HUES64 (cell line): ENCODE data around the gene NOA1.
"Not testable (repeated sequence)": the region's sequence is repeated elsewhere in the genome, so short reads cannot be mapped to it uniquely, and the experiment has no call there.

Experiments
- H3K27ac ChIP-seq: 2 replicates; pipeline ENCODE4 v1.7.0; 2013; ENCODE audit warnings: low read depth, low read length, inconsistent platforms
- H3K27me3 ChIP-seq: 2 replicates; pipeline ENCODE4 v1.6.1; 2013; ENCODE audit warnings: mild to moderate bottlenecking, low read length; ENCODE audit not compliant: insufficient read depth
- H3K36me3 ChIP-seq: 2 replicates; pipeline ENCODE4 v1.6.1; 2013; ENCODE audit warnings: mild to moderate bottlenecking, low read length; ENCODE audit not compliant: insufficient read depth
- H3K4me1 ChIP-seq: 2 replicates; pipeline ENCODE4 v1.6.1; 2013; ENCODE audit warnings: mild to moderate bottlenecking, low read length, moderate library complexity; ENCODE audit not compliant: insufficient read depth
- H3K4me3 ChIP-seq: 2 replicates; pipeline ENCODE4 v1.5.1; 2013; ENCODE audit warnings: mild to moderate bottlenecking, low read length, moderate library complexity
- H3K9ac ChIP-seq: 2 replicates; pipeline ENCODE4 v1.6.1; 2013; ENCODE audit warnings: mild to moderate bottlenecking, low read depth, low read length
- H3K9me3 ChIP-seq: 2 replicates; pipeline ENCODE4 v1.6.1; 2013; ENCODE audit warnings: low read depth, low read length; ENCODE audit not compliant: insufficient read depth
- WGBS: fragments of 150-250, 120-280 bp; methylation state at CpG from one replicate; pipeline ENCODE4 v1.1.7; 2013; ENCODE audit warnings: missing lambda C conversion rate; 5-methylcytosine and 5-hydroxymethylcytosine counted together

Gene NOA1

GRCh38 chr4:56953680-56954520 is 23.5 kb downstream of the NOA1 start:
- 93% methylated on average over 9 of the region's 9 CpGs for WGBS

GRCh38 chr4:56941403-56941802 is 36.0 kb downstream of the NOA1 start:
- Histone ChIP-seq H3K9ac (no peak overlapping the region), H3K4me3 (no peak overlapping the region), H3K4me1 (no peaks in the 10 kb centered on the region), H3K27me3 (no peaks in the 10 kb centered on the region), H3K9me3 (no peaks in the 10 kb centered on the region), H3K27ac (no peak overlapping the region), H3K36me3 (peaks cover 6% of the 10 kb centered on the region)
- WGBS: 100% methylated on average over 2 of the region's 3 CpGs

More at GRCh38 chr4:56953680-56954520, 23.5 kb downstream of the NOA1 start:
- Histone ChIP-seq H3K4me1 (no peaks in the 10 kb centered on the region), H3K9me3 (no peaks in the 10 kb centered on the region), H3K27me3 (peaks cover 12% of the 10 kb centered on the region), H3K9ac (no peak overlapping the region), H3K36me3 (no peaks in the 10 kb centered on the region), H3K27ac (no peak overlapping the region), H3K4me3 (no peak overlapping the region)

GRCh38 chr4:56940971-56941370 is 36.4 kb downstream of the NOA1 start:
- no peak overlapping the region for H3K4me3 ChIP-seq
- no peaks in the 10 kb centered on the region for H3K4me1 ChIP-seq
- H3K9me3 ChIP-seq: no peaks in the 10 kb centered on the region
- H3K27ac ChIP-seq: no peak overlapping the region
- peaks cover 6% of the 10 kb centered on the region for H3K36me3 ChIP-seq
- H3K27me3 ChIP-seq: no peaks in the 10 kb centered on the region
- no peak overlapping the region for H3K9ac ChIP-seq

GRCh38 chr4:56940403-56940802 is 37.0 kb downstream of the NOA1 start:
- H3K9ac ChIP-seq: no peak overlapping the region
- no peak overlapping the region for H3K27ac ChIP-seq
- H3K4me3 ChIP-seq: no peak overlapping the region
- H3K9me3 ChIP-seq: no peaks in the 10 kb centered on the region
- 98% methylated on average over 11 of the region's 12 CpGs for WGBS
- H3K4me1 ChIP-seq: no peaks in the 10 kb centered on the region
- no peaks in the 10 kb centered on the region for H3K27me3 ChIP-seq
- H3K36me3 ChIP-seq: peaks cover 6% of the 10 kb centered on the region

- not testable (repeated sequence) for H3K27me3 ChIP-seq, H3K4me3 ChIP-seq, H3K36me3 ChIP-seq, H3K4me1 ChIP-seq, H3K9ac ChIP-seq, H3K27ac ChIP-seq, H3K9me3 ChIP-seq
- WGBS: 97% methylated on average over 14 of the region's 14 CpGs
Measured at GRCh38 chr4:56939826-56940225, 37.6 kb downstream of the NOA1 start.

GRCh38 chr4:56937262-56937661 is 40.1 kb downstream of the NOA1 start:
- no peak overlapping the region for H3K27ac ChIP-seq
- H3K9ac ChIP-seq: no peak overlapping the region
- no peaks in the 10 kb centered on the region for H3K9me3 ChIP-seq
- no peaks in the 10 kb centered on the region for H3K4me1 ChIP-seq
- H3K27me3 ChIP-seq: no peaks in the 10 kb centered on the region
- H3K36me3 ChIP-seq: peaks cover 23% of the 10 kb centered on the region
- WGBS: 97% methylated on average over 6 of the region's 6 CpGs
- H3K4me3 ChIP-seq: no peak overlapping the region

- no peaks in the 10 kb centered on the region for H3K27me3 ChIP-seq
- H3K9ac ChIP-seq: no peak overlapping the region
- 86% methylated on average over 4 of the region's 4 CpGs for WGBS
- H3K36me3 ChIP-seq: peaks cover 57% of the 10 kb centered on the region
- H3K4me3 ChIP-seq: no peak overlapping the region
- H3K9me3 ChIP-seq: no peaks in the 10 kb centered on the region
- H3K4me1 ChIP-seq: no peaks in the 10 kb centered on the region
- H3K27ac ChIP-seq: no peak overlapping the region
Measured at GRCh38 chr4:56931924-56932323, 45.5 kb downstream of the NOA1 start.

GRCh38 chr4:56930638-56931037 is 46.8 kb downstream of the NOA1 start:
- H3K27me3 ChIP-seq: no peaks in the 10 kb centered on the region
- H3K4me3 ChIP-seq: no peak overlapping the region
- no peaks in the 10 kb centered on the region for H3K4me1 ChIP-seq
- no peaks in the 10 kb centered on the region for H3K9me3 ChIP-seq
- 93% methylated on average over 7 of the region's 7 CpGs for WGBS
- no peak overlapping the region for H3K27ac ChIP-seq
- H3K9ac ChIP-seq: no peak overlapping the region
- peaks cover 66% of the 10 kb centered on the region for H3K36me3 ChIP-seq

GRCh38 chr4:56927196-56927595 is 50.2 kb downstream of the NOA1 start:
- no peak overlapping the region for H3K4me3 ChIP-seq

GRCh38 chr4:56914977-56915376 is 62.4 kb downstream of the NOA1 start:
- not testable (repeated sequence) for H3K9me3 ChIP-seq, H3K4me3 ChIP-seq, H3K27me3 ChIP-seq, H3K9ac ChIP-seq, H3K27ac ChIP-seq
- Histone ChIP-seq H3K36me3 (peaks cover 68% of the 10 kb centered on the region), H3K4me1 (peaks cover 20% of the 10 kb centered on the region)
- 95% methylated on average over 12 of the region's 12 CpGs for WGBS

More at GRCh38 chr4:56927196-56927595, 50.2 kb downstream of the NOA1 start:
- Histone ChIP-seq H3K4me1 (no peaks in the 10 kb centered on the region), H3K36me3 (peaks cover 75% of the 10 kb centered on the region), H3K9me3 (no peaks in the 10 kb centered on the region), H3K27me3 (no peaks in the 10 kb centered on the region), H3K9ac (no peak overlapping the region), H3K27ac (no peak overlapping the region)
- WGBS: 95% methylated on average over 2 of the region's 2 CpGs

- WGBS: 94% methylated on average over 3 of the region's 3 CpGs
- Histone ChIP-seq H3K9me3 (no peaks in the 10 kb centered on the region), H3K36me3 (peaks cover 61% of the 10 kb centered on the region), H3K4me3 (no peak overlapping the region), H3K27ac (no peak overlapping the region), H3K4me1 (peaks cover 25% of the 10 kb centered on the region), H3K9ac (no peak overlapping the region), H3K27me3 (no peaks in the 10 kb centered on the region)
Measured at GRCh38 chr4:56914336-56914735, 63.1 kb downstream of the NOA1 start.
